K562 (cell line): ENCODE measurements around the gene TBCC. TPM values are rescaled to one million over a fixed set of nuclear protein-coding genes. Genes with fewer than 3 reads are reported as not detected.

ENCODE experiments used
- DIDO1 ChIP-seq: fragments of 450-650 bp; IDR thresholded peaks from 2 replicates; pipeline ENCODE4 v1.6.1; 2016; ENCODE audit warnings: low read depth, missing biosample characterization, missing genetic modification characterization
- NCOR1 ChIP-seq: fragments of 450-650 bp; IDR thresholded peaks from 2 replicates; pipeline ENCODE4 v1.6.1; 2016; ENCODE audit warnings: mild to moderate bottlenecking, moderate library complexity
- NKRF ChIP-seq: fragments of 450-650 bp; IDR thresholded peaks from 2 replicates; pipeline ENCODE4 v1.6.1; 2016; ENCODE audit warnings: borderline replicate concordance
- SRSF1 ChIP-seq: fragments of 200-400 bp; formaldehyde crosslinking; IDR thresholded peaks from 2 replicates; pipeline ENCODE4 v1.6.1; 2017; ENCODE audit warnings: mild to moderate bottlenecking, low read depth, low read length, moderate library complexity
- ZNF143 ChIP-seq: sonication (generic); formaldehyde crosslinking; IDR thresholded peaks from 2 replicates; pipeline ENCODE4 v1.9.0; 2022; ENCODE audit warnings: mild to moderate bottlenecking, missing genetic modification reagents
- ZNF318 ChIP-seq, 2 experiments: fragments of 450-650 bp; IDR thresholded peaks; 2 replicates each; pipeline ENCODE4 v1.6.1; 2016; ENCODE audit warnings: mild to moderate bottlenecking in 2 of 2, borderline replicate concordance in 1 of 2, low read depth in 1 of 2, moderate library complexity in 1 of 2
- polyA plus RNA-seq, 8 experiments: library from polyadenylated mRNA; depleted of rRNA in 4 of 8; stranded (reverse) in 5 of 8; unstranded in 3 of 8; fragments of >200 nt; fragmentation: Nextera tagmentation in 2 of 8; fragmentation: Illumina TruSeq in 1 of 8; extraction: Ambion mirVana in 2 of 8; extraction: Trizol in 1 of 8; gene quantifications; 2 replicates each; pipeline versions ENCODE4 v1.2.1 to v1.2.3, GENCODE V29; 2011 to 2014; ENCODE audit warnings: inconsistent platforms in 1 of 8, missing spikeins in 1 of 8
- total RNA-seq, 7 experiments: library from RNA; depleted of rRNA in 6 of 7; stranded (reverse); fragments of >200 nt in 6 of 7; fragmentation: Illumina TruSeq in 2 of 7; extraction: Trizol in 2 of 7; gene quantifications; 2 replicates each; pipeline versions ENCODE4 v1.2.1 to v1.2.3, GENCODE V29; 2011 to 2021; ENCODE audit warnings: low replicate concordance in 1 of 7
- TF ChIP-seq, protein P1 (sequence below): fragments of 450-650 bp; IDR thresholded peaks from 2 replicates; pipeline ENCODE4 v1.6.1; 2018; ENCODE audit warnings: mild to moderate bottlenecking, low read depth; ENCODE audit not compliant: partially characterized antibody
- TF ChIP-seq, protein P2 (sequence below): sonication (generic); formaldehyde crosslinking; IDR thresholded peaks from 2 replicates; pipeline ENCODE4 v1.8.0; 2022; ENCODE audit warnings: mild to moderate bottlenecking, low read depth, missing genetic modification reagents
- TF ChIP-seq, protein P3 (sequence below): fragments of 150-350 bp; IDR thresholded peaks from 2 replicates; pipeline ENCODE4 v1.6.1; 2014; ENCODE audit warnings: low read depth, mild to moderate bottlenecking, low read length, borderline replicate concordance

The TBCC gene
- total and polyA plus RNA-seq, 9 of the 15 experiments (the other 6 are each of a cell fraction or from before 2014, with no cell fraction given) = 2.8 to 34.1 (median 23.3) TPM

DNA sequence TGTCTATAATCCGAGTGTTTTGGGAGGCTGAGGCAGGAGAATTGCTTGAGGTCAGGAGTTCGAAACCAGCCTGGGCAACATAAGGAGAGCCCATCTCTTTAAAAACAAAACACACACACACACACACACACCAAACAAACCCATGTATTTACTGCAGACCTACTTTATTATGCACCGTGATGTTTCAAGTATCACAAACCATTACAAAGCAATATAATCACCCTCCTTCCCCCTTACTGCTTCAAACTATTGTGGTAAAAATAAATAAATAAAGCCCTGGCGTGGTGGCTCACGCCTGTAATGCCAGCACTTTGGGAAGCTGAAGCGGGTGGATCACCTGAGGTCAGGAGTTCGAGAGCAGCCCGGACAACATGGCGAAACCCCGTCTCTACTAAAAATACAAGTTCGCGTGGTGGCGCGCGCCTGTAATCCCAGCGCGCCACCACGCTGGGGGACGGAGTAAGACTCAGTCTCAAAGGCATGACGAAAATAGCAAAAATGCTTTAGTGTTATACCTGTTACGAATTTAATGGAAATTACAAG is 1.5 kb downstream of the TBCC start (continued):
- TF ChIP-seq NKRF (no peak; the same call in 1 of the 2 replicates), SRSF1 (no peak), DIDO1 (tag) (no peak), NCOR1 (no peak), ZNF318 (IDR thresholded peaks at IDR 0.05; ENCODE audit: borderline replicate concordance in 1 of 2, low read depth in 1 of 2) (no peak), ZNF143 (CRISPR knock-in tag) (no peak)
- TF ChIP-seq, protein P1, sequence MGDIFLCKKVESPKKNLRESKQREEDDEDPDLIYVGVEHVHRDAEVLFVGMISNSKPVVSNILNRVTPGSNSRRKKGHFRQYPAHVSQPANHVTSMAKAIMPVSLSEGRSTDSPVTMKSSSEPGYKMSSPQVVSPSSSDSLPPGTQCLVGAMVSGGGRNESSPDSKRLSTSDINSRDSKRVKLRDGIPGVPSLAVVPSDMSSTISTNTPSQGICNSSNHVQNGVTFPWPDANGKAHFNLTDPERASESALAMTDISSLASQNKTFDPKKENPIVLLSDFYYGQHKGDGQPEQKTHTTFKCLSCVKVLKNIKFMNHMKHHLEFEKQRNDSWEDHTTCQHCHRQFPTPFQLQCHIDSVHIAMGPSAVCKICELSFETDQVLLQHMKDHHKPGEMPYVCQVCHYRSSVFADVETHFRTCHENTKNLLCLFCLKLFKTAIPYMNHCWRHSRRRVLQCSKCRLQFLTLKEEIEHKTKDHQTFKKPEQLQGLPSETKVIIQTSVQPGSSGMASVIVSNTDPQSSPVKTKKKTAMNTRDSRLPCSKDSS = no peak
- TF ChIP-seq, protein P2, sequence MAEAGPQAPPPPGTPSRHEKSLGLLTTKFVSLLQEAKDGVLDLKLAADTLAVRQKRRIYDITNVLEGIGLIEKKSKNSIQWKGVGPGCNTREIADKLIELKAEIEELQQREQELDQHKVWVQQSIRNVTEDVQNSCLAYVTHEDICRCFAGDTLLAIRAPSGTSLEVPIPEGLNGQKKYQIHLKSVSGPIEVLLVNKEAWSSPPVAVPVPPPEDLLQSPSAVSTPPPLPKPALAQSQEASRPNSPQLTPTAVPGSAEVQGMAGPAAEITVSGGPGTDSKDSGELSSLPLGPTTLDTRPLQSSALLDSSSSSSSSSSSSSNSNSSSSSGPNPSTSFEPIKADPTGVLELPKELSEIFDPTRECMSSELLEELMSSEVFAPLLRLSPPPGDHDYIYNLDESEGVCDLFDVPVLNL (CRISPR knock-in tag) = no peak
- TF ChIP-seq, protein P3, sequence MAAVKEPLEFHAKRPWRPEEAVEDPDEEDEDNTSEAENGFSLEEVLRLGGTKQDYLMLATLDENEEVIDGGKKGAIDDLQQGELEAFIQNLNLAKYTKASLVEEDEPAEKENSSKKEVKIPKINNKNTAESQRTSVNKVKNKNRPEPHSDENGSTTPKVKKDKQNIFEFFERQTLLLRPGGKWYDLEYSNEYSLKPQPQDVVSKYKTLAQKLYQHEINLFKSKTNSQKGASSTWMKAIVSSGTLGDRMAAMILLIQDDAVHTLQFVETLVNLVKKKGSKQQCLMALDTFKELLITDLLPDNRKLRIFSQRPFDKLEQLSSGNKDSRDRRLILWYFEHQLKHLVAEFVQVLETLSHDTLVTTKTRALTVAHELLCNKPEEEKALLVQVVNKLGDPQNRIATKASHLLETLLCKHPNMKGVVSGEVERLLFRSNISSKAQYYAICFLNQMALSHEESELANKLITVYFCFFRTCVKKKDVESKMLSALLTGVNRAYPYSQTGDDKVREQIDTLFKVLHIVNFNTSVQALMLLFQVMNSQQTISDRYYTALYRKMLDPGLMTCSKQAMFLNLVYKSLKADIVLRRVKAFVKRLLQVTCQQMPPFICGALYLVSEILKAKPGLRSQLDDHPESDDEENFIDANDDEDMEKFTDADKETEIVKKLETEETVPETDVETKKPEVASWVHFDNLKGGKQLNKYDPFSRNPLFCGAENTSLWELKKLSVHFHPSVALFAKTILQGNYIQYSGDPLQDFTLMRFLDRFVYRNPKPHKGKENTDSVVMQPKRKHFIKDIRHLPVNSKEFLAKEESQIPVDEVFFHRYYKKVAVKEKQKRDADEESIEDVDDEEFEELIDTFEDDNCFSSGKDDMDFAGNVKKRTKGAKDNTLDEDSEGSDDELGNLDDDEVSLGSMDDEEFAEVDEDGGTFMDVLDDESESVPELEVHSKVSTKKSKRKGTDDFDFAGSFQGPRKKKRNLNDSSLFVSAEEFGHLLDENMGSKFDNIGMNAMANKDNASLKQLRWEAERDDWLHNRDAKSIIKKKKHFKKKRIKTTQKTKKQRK = no peak
